K562 (cell line): ENCODE results near the gene RBM34. TPM values are rescaled to one million over a fixed set of nuclear protein-coding genes. Genes with fewer than 3 reads are reported as not detected.

ENCODE experiments used
- ARID2 ChIP-seq: fragments of 450-650 bp; IDR thresholded peaks from 2 replicates; pipeline ENCODE4 v1.6.1; 2017; ENCODE audit warnings: antibody characterized with exemption, mild to moderate bottlenecking
- ATF1 ChIP-seq, 2 experiments: fragments of 450-650 bp in 1 of 2; IDR thresholded peaks; 2 replicates each; pipeline ENCODE4 v1.6.1; 2016; ENCODE audit warnings: missing compliant biosample characterization in 1 of 2, missing genetic modification characterization in 1 of 2
- BCOR ChIP-seq: fragments of 450-650 bp; IDR thresholded peaks from 2 replicates; pipeline ENCODE4 v1.6.1; 2016
- CTBP1 ChIP-seq: fragments of 450-650 bp; IDR thresholded peaks from 2 replicates; pipeline ENCODE4 v1.6.1; 2016; ENCODE audit warnings: borderline replicate concordance
- CTCFL ChIP-seq: IDR thresholded peaks from 2 replicates; pipeline ENCODE4 v1.6.1; 2011; ENCODE audit warnings: borderline replicate concordance, low read depth, mild to moderate bottlenecking, moderate library complexity, low read length; ENCODE audit not compliant: insufficient read depth, poor library complexity, severe bottlenecking
- HCFC1 ChIP-seq: IDR thresholded peaks from 2 replicates; pipeline ENCODE4 v1.6.1; 2012; ENCODE audit warnings: low read depth, low read length, improper control_type of control experiment
- KLF6 ChIP-seq: fragments of 250-450 bp; sonication (Bioruptor Pico); IDR thresholded peaks from 2 replicates; pipeline ENCODE4 v1.4.0; 2020; ENCODE audit warnings: mild to moderate bottlenecking, moderate library complexity, borderline replicate concordance
- MEIS2 ChIP-seq: fragments of 450-650 bp; IDR thresholded peaks from 2 replicates; pipeline ENCODE4 v1.6.1; 2014; ENCODE audit warnings: mild to moderate bottlenecking; ENCODE audit not compliant: partially characterized antibody
- MITF ChIP-seq: IDR thresholded peaks from 2 replicates; pipeline ENCODE4 v1.6.1; 2014; ENCODE audit warnings: antibody characterized with exemption
- RBM25 ChIP-seq: fragments of 200-400 bp; formaldehyde crosslinking; IDR thresholded peaks from 2 replicates; pipeline ENCODE4 v1.6.1; 2018; ENCODE audit warnings: low read length, low read depth, moderate library complexity; ENCODE audit not compliant: severe bottlenecking
- SIRT6 ChIP-seq: IDR thresholded peaks from one replicate; pipeline ENCODE4 v1.6.1; 2012; ENCODE audit warnings: low read depth, mild to moderate bottlenecking, control low read depth, inconsistent platforms, low read length, moderate library complexity
- SMC3 ChIP-seq: conservative IDR thresholded peaks from 2 replicates; pipeline ENCODE4 v1.6.1; 2011; ENCODE audit warnings: low read depth, low read length, improper control_type of control experiment; ENCODE audit not compliant: insufficient read depth
- TFAP4 ChIP-seq: sonication (generic); formaldehyde crosslinking; IDR thresholded peaks from 2 replicates; pipeline ENCODE4 v1.8.0; 2022; ENCODE audit warnings: missing genetic modification reagents, mild to moderate bottlenecking, moderate library complexity, borderline replicate concordance
- THRB ChIP-seq: fragments of 450-650 bp; formaldehyde crosslinking; conservative IDR thresholded peaks from 2 replicates; pipeline ENCODE4 v1.4.0; 2022; ENCODE audit warnings: mild to moderate bottlenecking, missing genetic modification characterization
- YY1 ChIP-seq, 3 experiments: IDR thresholded peaks; 2 replicates each; pipeline ENCODE4 v1.6.1; 2011; ENCODE audit warnings: low read length in 2 of 3, mild to moderate bottlenecking in 2 of 3, moderate library complexity in 2 of 3, borderline replicate concordance in 1 of 3, control low read depth in 1 of 3, low read depth in 1 of 3; ENCODE audit not compliant: insufficient read depth in 3 of 3, insufficient replicate concordance in 2 of 3, control insufficient read depth in 1 of 3, insufficient read length in 1 of 3; ENCODE audit errors: extremely low read depth in 1 of 3
- ZBTB1 ChIP-seq: sonication (generic); formaldehyde crosslinking; IDR thresholded peaks from 2 replicates; pipeline ENCODE4 v1.8.1; 2023; ENCODE audit warnings: missing genetic modification reagents, low read depth, mild to moderate bottlenecking, borderline replicate concordance
- ZFP30 ChIP-seq: fragments of 250-450 bp; sonication (Bioruptor Pico); IDR thresholded peaks from 2 replicates; pipeline ENCODE4 v1.8.0; 2022; ENCODE audit warnings: moderate library complexity, mild to moderate bottlenecking, inconsistent platforms, borderline replicate concordance
- ZKSCAN1 ChIP-seq: fragments of 150-350 bp; IDR thresholded peaks from 2 replicates; pipeline ENCODE4 v1.6.1; 2016; ENCODE audit warnings: low read depth, low read length
- ZNF23 ChIP-seq: fragments of 250-450 bp; sonication (Bioruptor Pico); IDR thresholded peaks from 2 replicates; pipeline ENCODE4 v1.4.0; 2020; ENCODE audit warnings: mild to moderate bottlenecking
- ZNF263 ChIP-seq: sonication (generic); formaldehyde crosslinking; IDR thresholded peaks from 2 replicates; pipeline ENCODE4 v1.8.0; 2022; ENCODE audit warnings: mild to moderate bottlenecking, missing genetic modification reagents, borderline replicate concordance
- polyA plus RNA-seq, 8 experiments: library from polyadenylated mRNA; depleted of rRNA in 4 of 8; stranded (reverse) in 5 of 8; unstranded in 3 of 8; fragments of >200 nt; fragmentation: Nextera tagmentation in 2 of 8; fragmentation: Illumina TruSeq in 1 of 8; extraction: Ambion mirVana in 2 of 8; extraction: Trizol in 1 of 8; gene quantifications; 2 replicates each; pipeline versions ENCODE4 v1.2.1 to v1.2.3, GENCODE V29; 2011 to 2014; ENCODE audit warnings: inconsistent platforms in 1 of 8, missing spikeins in 1 of 8
- total RNA-seq, 7 experiments: library from RNA; depleted of rRNA in 6 of 7; stranded (reverse); fragments of >200 nt in 6 of 7; fragmentation: Illumina TruSeq in 2 of 7; extraction: Trizol in 2 of 7; gene quantifications; 2 replicates each; pipeline versions ENCODE4 v1.2.1 to v1.2.3, GENCODE V29; 2011 to 2021; ENCODE audit warnings: low replicate concordance in 1 of 7

The RBM34 gene
- total and polyA plus RNA-seq, 9 of the 15 experiments (the other 6 are each of a cell fraction or from before 2014, with no cell fraction given), result 64.0 to 178 (median 124) TPM

- TF ChIP-seq SMC3 (peak; percentile 89), TFAP4 (CRISPR knock-in tag) (peak; percentile 94), RBM25 (peak; percentile 75), MEIS2 (peak; percentile 69), CTBP1 (peak; percentile 22; the same call in 1 of the 2 replicates), ZKSCAN1 (no peak), MITF (no peak), ARID2 (peak; percentile 74), HCFC1 (peak; percentile 17; the same call in 1 of the 2 replicates), THRB (CRISPR knock-in tag) (peak; percentile 37; the same call in 1 of the 2 replicates), CTCFL (peak; percentile 42), KLF6 (CRISPR knock-in tag) (0 out of 2 replicates have a peak, but pooled peaks have one; percentile 14), ZFP30 (CRISPR knock-in tag) (no peak), ZNF263 (CRISPR knock-in tag) (peak; percentile 9; the same call in 1 of the 2 replicates), ZBTB1 (peak; percentile 22; the same call in 1 of the 2 replicates), SIRT6 (no peak), BCOR (peak; percentile 24; the same call in 1 of the 2 replicates), YY1 (IDR thresholded peaks at IDR 0.05; ENCODE audit: borderline replicate concordance in 1 of 3, control insufficient read depth in 1 of 3, extremely low read depth in 1 of 3, insufficient read depth in 3 of 3, insufficient read length in 1 of 3, insufficient replicate concordance in 2 of 3, low read depth in 1 of 3, low read length in 2 of 3) (peak in 1 of 3 experiments; percentile 19), ZNF23 (CRISPR knock-in tag) (0 out of 2 replicates have a peak, but pooled peaks have one; percentile 26), ATF1 (CRISPR knock-in tag; IDR thresholded peaks at IDR 0.05) (no peak), ATF1 (tag; IDR thresholded peaks at IDR 0.05) (0 out of 2 replicates have a peak, but pooled peaks have one; percentile 20)
Measured at GRCh38 chr1:235093696-235094592, 67.1 kb downstream of the RBM34 start (continued).
